Heart left ventricle (tissue), 13 donors: Measurements from ENCODE around the gene ZNF148.

Experiments
- POLR2A ChIP-seq, 2 donors: fragments of 450-650 bp; IDR thresholded peaks; one replicate each; pipeline ENCODE4 v1.6.1; 2017; ENCODE audit warnings: antibody characterized with exemption in 2 of 2, mild to moderate bottlenecking in 2 of 2, moderate library complexity in 2 of 2
- TF ChIP-seq, protein P1 (sequence below), 12 donors: fragments of 200-600 bp; sonication (generic) in 4 of 12; IDR thresholded peaks; one replicate each; pipeline versions ENCODE4 v1.5.0 to v1.8.0; 2018 to 2022; ENCODE audit warnings: antibody characterized with exemption in 12 of 12, mild to moderate bottlenecking in 5 of 12
- donor health status: ischemic (EF 13 %, LVEDD 7.1; RV severe dilation, severe dysfunction).
- donor health status: DM: no; HTN: yes; CAD: no.
- donor health status: DM: no; HTN: no; CAD: no.
- donor health status: ischemic (EF 25% LVEDD 6.9; RV normal size, moderate dysfunction).
- donor health status: ischemic (EF 25% LVEDD 5.7; RV mildly dilated, moderate dysfunction).
- donor health status: ischemic (EF 35%, LVEDD 5.7; RV mildly dilated, moderate dysfunction).
- donor health status: nonischemic (EF 11% LVEDD 7.7; RV severe dilation, severe dysfunction).
- donor health status: DM: yes; HTN: yes; CAD: no.
- donor health status: PGD.
- donor health status: ischemic (EF 29% LVEDD 5.4; RV normal size, mild dysfunction).
- donor health status: nonischemic (EF 23%, LVEDD 6.1; RV moderate dilation, normal function).

- TF ChIP-seq, protein P1, sequence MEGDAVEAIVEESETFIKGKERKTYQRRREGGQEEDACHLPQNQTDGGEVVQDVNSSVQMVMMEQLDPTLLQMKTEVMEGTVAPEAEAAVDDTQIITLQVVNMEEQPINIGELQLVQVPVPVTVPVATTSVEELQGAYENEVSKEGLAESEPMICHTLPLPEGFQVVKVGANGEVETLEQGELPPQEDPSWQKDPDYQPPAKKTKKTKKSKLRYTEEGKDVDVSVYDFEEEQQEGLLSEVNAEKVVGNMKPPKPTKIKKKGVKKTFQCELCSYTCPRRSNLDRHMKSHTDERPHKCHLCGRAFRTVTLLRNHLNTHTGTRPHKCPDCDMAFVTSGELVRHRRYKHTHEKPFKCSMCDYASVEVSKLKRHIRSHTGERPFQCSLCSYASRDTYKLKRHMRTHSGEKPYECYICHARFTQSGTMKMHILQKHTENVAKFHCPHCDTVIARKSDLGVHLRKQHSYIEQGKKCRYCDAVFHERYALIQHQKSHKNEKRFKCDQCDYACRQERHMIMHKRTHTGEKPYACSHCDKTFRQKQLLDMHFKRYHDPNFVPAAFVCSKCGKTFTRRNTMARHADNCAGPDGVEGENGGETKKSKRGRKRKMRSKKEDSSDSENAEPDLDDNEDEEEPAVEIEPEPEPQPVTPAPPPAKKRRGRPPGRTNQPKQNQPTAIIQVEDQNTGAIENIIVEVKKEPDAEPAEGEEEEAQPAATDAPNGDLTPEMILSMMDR (IDR thresholded peaks at IDR 0.05): no peak
- no peak for TF ChIP-seq POLR2A (IDR thresholded peaks at IDR 0.05)
These were observed 43.9 kb downstream of the ZNF148 start for GRCh38 chr3:125331243-125331642.
